Measurements from ENCODE around the gene TM4SF18. TPM values are rescaled to one million over a fixed set of nuclear protein-coding genes. Genes with fewer than 3 reads are reported as not detected.

TM4SF18 gene
- polyA plus RNA-seq, 1 donor from 2014 or later: not detected

GRCh38 chr3:149307435-149307783 lies 26.0 kb downstream of the TM4SF18 start:
- no peak overlapping the region for H2AFZ ChIP-seq (ENCODE audit: low read depth, low read length)
- no peak for TF ChIP-seq MXI1 (conservative IDR thresholded peaks at IDR 0.05; ENCODE audit: poor library complexity, severe bottlenecking)
- TF ChIP-seq EP300 (conservative IDR thresholded peaks at IDR 0.05; ENCODE audit: poor library complexity, severe bottlenecking): no peak
- TF ChIP-seq SMC3 (conservative IDR thresholded peaks at IDR 0.05; ENCODE audit: poor library complexity): no peak
- no peak for TF ChIP-seq POLR2AphosphoS5 (IDR thresholded peaks at IDR 0.05)
- TF ChIP-seq RAD21 (conservative IDR thresholded peaks at IDR 0.05): no peak
- no peak for TF ChIP-seq EZH2 (IDR thresholded peaks at IDR 0.05; ENCODE audit: borderline replicate concordance, insufficient read depth, low read length, poor library complexity, severe bottlenecking)
- no peak for TF ChIP-seq TAF1 (IDR thresholded peaks at IDR 0.05; ENCODE audit: low read depth)
- no peak for TF ChIP-seq CTCF (IDR thresholded peaks at IDR 0.05; ENCODE audit: poor library complexity, severe bottlenecking)
- TF ChIP-seq REST (IDR thresholded peaks at IDR 0.05; ENCODE audit: borderline replicate concordance): no peak
- no peak overlapping the region for H3K9ac ChIP-seq (ENCODE audit: low read length)
- no peaks in the 10 kb centered on the region for H3K9me2 ChIP-seq (ENCODE audit: insufficient read depth, low read length)
- H3K9me3 ChIP-seq (ENCODE audit: low read length): no peaks in the 10 kb centered on the region
- no peaks in the 10 kb centered on the region for H3K36me3 ChIP-seq (ENCODE audit: insufficient read depth, low read length)
- no peaks in the 10 kb centered on the region for H3F3A ChIP-seq (ENCODE audit: insufficient read depth, low read length, poor library complexity, severe bottlenecking)
- H4K20me1 ChIP-seq (ENCODE audit: insufficient read depth): no peaks in the 10 kb centered on the region
- H3K27me3 ChIP-seq (ENCODE audit: insufficient read depth, low read depth, low read length): no peaks in the 10 kb centered on the region
- no peak overlapping the region for H3K27ac ChIP-seq (ENCODE audit: low read length)
- no peaks in the 10 kb centered on the region for H3K79me2 ChIP-seq (replicated peaks; ENCODE audit: insufficient read depth, low read length)
- no peak overlapping the region for H3K4me2 ChIP-seq (ENCODE audit: low read length)
- no peak overlapping the region for H3K4me3 ChIP-seq (ENCODE audit: low read length)

GRCh38 chr3:149306751-149307434 lies 26.5 kb downstream of the TM4SF18 start:
- Histone ChIP-seq H2AFZ (ENCODE audit: low read depth, low read length) (no peak overlapping the region), H3K27me3 (ENCODE audit: insufficient read depth, low read depth, low read length) (no peaks in the 10 kb centered on the region), H3K4me3 (ENCODE audit: low read length) (no peak overlapping the region), H3K79me2 (replicated peaks; ENCODE audit: insufficient read depth, low read length) (no peaks in the 10 kb centered on the region), H3K9me3 (ENCODE audit: low read length) (no peaks in the 10 kb centered on the region), H3K4me2 (ENCODE audit: low read length) (no peak overlapping the region), H3K9ac (ENCODE audit: low read length) (no peak overlapping the region), H3K36me3 (ENCODE audit: insufficient read depth, low read length) (no peaks in the 10 kb centered on the region), H3K9me2 (ENCODE audit: insufficient read depth, low read length) (no peaks in the 10 kb centered on the region), H3K27ac (ENCODE audit: low read length) (no peak overlapping the region), H3F3A (ENCODE audit: insufficient read depth, low read length, poor library complexity, severe bottlenecking) (no peaks in the 10 kb centered on the region), H4K20me1 (ENCODE audit: insufficient read depth) (no peaks in the 10 kb centered on the region)
- TF ChIP-seq EP300 (conservative IDR thresholded peaks at IDR 0.05; ENCODE audit: poor library complexity, severe bottlenecking): no peak
- no peak for TF ChIP-seq MXI1 (conservative IDR thresholded peaks at IDR 0.05; ENCODE audit: poor library complexity, severe bottlenecking)
- TF ChIP-seq REST (IDR thresholded peaks at IDR 0.05; ENCODE audit: borderline replicate concordance): no peak
- no peak for TF ChIP-seq POLR2AphosphoS5 (IDR thresholded peaks at IDR 0.05)
- no peak for TF ChIP-seq EZH2 (IDR thresholded peaks at IDR 0.05; ENCODE audit: borderline replicate concordance, insufficient read depth, low read length, poor library complexity, severe bottlenecking)
- no peak for TF ChIP-seq RAD21 (conservative IDR thresholded peaks at IDR 0.05)
- TF ChIP-seq SMC3 (conservative IDR thresholded peaks at IDR 0.05; ENCODE audit: poor library complexity): no peak
- TF ChIP-seq TAF1 (IDR thresholded peaks at IDR 0.05; ENCODE audit: low read depth): no peak
- no peak for TF ChIP-seq CTCF (IDR thresholded peaks at IDR 0.05; ENCODE audit: poor library complexity, severe bottlenecking)
